Measurements from ENCODE around the gene MAPRE3.
"Not testable (repeated sequence)": the region's sequence is repeated elsewhere in the genome, so short reads cannot be mapped to it uniquely, and the experiment has no call there.

MAPRE3 gene

DNA sequence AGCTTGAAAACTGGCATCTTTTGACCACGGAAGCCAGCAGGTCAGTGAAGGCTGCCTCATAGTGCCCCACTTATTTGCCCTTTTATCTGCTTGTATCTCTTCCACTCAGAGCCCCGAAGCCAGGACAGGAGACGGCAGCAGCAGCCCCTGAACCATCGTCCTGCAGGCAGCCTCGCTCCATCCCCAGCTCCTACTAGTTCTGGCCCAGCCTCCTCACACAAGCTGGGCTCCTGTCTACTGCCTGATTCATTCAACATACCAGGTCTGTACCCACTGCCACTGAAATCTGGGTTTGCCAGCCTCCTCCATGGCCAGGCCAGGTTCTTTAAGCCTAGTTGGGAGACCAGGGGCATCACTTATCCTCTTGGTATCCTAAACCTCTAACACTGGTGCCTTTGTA, 96.9 kb downstream of the MAPRE3 start:
- no peak for DNase-seq

DNA sequence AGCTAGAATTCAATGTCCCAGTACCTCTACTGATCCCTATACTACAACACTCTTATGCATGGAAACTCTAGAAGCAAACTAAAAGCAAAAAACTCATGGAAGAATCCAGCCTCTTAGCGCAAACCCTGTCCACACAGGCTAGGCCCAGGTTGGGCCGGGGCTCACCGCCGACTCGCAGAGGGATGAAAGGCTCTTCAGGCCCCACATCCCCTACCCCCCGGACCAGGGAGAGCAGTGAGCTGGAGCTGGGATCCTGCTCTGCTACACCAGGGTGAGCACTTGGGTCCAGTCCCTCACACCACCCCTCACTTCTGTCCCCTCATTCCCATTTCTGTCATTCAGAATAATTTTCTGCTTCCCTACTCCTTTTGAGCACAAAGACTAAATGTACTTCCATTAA, 99.0 kb downstream of the MAPRE3 start:
- no peak for DNase-seq

DNA sequence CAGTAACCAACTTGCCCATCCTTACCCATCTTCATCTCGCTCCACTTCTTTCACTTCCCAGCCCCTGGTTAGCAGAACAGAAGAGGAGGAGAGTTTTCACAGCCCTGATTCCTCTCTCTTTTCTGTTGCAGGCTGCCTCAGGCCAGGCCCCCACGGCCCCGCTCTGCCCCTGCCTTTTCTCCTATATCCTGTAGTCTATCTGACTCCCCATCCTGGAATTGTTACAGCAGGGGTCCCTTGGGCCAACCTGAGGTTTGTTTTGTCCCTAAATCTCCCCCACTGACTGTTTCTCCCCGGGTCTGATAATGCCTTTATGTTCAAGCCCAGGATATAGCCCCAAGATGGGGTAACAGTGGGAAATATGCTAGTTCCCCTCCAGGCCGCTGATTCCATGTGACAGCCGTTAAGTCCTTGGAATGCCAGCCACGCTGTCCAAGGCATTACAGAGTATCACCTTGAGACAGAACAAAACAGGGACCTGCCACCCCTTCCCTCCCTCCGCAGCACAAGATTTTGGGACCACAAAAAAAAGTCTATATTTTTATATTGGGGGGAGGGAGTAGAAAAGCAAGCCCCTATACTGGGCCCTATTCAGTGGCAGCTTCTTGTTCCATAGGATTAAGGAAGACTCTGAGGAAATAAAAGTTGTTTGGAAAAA, 99.7 kb downstream of the MAPRE3 start:
- DNase-seq = no peak

DNA sequence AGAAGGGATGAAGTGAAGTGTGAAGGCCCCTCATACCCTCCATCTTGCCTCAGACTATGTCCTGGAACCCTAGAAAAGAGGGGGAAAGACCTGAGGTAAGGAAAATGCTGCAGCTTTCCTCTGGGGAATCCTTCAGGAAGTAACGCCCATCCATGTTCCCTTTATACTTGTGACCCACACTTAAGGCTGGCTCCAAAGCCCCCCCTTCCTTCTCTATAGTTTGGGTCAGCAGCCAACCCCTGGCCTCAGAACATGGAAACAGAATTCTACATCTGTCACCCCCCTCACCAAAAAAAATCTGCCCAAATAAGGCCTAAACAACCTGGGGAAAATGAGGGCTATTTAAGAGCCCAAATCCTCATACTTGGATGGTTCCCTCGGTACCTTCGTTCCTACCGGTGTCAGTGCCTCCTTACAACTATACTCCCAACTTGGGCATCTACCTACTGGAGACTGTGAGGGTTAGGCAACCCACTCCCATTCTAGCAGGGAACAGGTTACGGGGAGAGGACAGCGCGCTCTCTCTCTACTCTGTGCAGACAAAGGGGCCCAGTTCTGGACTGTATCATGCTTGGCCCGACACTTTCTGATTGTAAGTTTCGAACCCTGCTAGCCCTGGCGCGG, 100.3 kb downstream of the MAPRE3 start:
- DNase-seq = no peak

DNA sequence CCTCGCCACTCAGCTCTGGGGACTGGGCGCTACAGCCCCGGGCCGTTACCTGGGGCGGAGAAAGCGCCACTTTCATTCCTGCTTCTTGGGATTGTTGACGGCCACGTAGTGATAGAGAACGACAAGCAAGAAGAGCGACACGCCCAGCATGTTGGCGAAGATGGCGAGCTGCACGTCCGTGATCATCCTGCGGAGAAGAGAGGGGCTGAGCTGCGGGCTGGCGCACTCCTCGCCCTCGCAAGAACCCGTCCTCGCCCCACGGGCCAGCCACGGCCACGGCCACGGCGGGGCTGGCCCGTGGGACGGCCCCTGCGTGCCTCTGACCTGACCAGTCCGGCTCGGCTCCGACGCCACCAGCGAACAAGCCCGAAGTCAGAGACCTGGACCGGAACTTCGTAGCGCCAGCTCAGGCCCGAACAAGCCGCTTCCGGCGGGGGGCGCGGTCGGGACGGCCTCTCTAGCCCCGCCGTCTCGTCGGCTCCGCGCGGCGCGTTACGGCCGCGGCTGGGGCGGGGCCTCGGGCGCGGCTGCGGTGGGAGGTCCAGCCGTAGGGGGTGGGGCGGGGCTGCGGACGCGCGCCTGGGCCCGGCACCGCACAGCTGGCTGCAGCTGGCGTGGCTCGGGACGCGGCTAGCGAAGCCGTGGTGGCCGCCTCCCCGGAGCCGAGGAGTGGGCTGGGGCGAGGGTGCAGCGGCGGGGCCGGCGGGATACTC, 101.0 kb downstream of the MAPRE3 start, which contains the start of gene OST4:
OST4 (minus strand) TSS at position 378 of the 713 bp plus-strand sequence.
- peak; percentile 46 to 97 (median 91) for DNase-seq

DNA sequence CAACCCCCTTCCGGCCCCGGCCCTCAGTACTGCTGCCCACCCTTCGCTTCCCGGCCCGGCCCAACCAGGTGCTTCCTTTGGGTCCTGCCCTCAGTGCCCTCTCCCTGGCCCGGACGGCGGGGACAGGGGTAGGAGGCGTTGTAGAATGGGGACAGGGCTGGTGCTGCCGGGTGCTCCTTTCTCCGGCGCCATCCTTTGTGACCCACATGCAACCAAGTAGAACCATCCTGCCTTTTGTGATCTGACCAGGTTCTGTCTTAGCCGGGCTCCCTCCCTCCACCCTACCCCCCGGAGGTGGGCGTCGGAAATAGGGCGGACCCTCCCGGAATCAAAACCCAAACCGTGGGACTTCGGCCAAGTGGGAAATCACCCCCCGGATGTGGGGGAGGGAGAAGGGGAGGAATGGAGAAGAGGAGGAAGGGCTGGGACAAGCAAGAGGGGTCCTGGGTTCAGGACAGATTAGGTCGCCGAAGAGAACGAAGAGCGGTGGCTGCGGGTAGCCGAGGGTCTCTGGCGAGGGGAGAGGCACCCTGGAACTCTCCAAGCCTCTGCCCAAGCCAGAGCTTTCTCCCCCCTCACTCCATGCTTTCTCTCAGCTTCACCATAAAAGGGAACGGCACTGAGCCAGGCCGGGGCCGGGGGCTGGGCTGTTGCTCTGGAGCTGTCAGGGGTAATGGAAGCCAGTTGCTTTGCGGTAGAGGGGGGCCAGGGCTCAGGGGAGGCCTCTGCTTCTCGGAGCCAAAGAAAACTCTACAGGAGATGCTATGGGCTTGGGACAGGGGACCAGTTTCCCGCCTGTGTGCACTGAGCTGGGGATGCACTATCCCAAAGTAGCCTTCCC, 101.8 kb downstream of the MAPRE3 start:
- peak in 36 of 51 donors; percentile 15 to 67 (median 40) for DNase-seq

DNA sequence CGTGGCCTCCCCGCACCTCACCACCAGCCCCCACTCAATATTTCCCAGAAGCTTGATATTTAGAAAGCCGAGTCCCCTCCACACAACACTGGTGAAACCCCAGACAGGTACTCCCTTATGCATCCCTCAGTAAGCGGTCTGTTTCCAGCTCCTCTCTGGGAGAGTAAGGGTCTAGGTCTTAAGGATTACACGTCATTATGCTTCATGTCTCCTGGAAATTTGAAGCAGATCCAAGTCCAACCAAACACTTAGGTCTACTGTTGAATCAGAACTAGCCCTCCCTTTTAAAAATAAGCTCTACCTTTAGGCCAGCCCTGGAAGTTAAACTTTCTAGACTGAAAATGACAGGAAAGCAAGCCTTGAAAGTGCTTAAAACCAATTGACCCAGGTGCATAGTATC, 102.5 kb downstream of the MAPRE3 start:
- no peak for DNase-seq

DNA sequence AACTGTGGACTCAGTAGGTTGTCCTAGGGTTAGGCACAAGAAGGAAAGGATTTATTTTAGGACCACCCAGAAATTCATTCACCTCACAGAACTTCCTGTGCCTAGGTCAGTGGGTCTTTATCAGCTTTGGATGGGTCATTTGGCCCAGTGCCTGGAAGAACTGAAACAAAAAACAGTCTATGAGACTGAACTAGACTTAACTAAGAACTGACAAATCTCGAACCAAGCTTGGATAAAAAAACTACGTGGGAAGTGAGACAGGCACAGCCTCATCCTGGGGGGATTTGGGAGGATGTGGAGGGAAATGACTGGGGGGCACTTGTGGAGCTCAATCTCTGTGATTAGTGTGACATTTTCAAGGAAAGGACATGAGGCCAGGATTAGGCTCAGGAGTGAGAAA, 103.3 kb downstream of the MAPRE3 start:
- DNase-seq = no peak

DNA sequence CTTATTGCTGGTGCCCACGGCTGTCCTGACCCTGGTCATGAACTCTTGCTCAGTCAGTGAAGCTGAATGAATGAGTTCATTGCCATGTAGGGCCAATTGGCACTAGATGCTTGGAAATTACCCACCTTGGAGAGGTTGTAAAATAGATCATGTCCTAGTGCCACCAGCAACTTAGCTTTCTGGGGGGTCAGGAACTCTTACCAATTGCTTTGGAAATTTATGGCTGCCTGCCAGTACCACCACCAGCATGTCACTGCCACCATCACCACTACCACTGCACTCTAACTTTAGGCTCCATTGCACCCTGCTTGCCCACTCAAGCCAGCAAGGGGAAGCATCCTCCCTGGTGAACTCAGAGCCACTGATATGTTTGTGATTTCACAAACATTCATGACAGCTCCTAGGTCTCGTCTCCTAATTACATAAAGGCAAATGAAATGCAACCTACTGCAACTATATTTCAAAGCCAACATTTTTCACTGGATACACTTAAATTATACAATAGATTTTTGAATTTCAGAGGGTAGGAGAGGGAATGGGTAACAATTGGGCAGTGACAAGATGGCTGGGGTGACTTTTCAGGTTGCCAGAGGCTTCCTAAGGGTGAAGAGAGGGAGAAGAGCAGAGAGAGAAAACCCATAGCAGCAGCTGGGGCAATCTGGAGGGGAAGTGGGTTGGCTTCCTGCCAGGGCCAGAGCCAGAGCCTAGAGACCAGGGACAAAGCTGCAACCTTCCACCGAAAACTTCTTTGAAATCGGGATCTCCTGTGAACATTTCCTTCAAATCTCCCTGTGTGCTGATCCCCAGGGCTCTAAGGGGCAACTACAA, 104.5 kb downstream of the MAPRE3 start:
- DNase-seq = peak in 6 of 51 donors; percentile 6 to 34 (median 9)

DNA sequence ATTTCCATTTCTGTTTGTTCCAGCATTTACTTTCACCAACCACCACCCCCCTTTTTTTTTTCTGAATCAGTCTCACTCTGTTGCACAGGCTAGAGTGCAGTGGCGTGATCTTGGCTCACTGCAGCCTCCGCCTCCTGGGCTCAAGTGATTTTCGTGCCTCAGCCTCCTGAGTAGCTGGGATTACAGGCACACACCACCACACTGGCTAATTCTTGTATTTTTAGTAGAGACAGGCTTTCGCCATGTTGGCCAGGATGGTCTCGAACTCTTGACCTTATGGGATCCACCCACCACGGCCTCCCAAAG, 105.1 kb downstream of the MAPRE3 start:
- DNase-seq = not testable (repeated sequence)

DNA sequence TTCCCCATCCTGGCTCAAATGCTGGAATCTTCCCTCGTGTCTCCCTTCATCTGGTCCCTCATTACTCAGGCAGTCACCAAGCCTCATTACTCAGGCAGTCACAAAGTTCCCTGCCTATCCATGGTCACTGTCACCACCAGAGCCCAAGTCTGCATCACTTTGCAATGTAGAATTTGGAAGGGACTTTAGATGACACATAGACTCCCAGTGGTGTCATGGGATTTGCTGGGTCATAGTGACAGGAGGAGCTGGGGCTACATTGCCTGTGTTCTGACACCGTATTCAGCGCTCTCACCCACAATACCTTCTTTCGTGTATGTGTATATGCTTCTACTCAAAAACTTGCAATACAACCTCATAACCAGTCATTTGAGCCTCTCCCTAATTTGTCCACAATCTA, 105.9 kb downstream of the MAPRE3 start:
- no peak for DNase-seq

Measured in hypothalamus (tissue), 51 donors.